ENCODE measurements around the gene NAA15.
A peak's percentile ranks its signal among the peaks of the same experiment; 100 is the strongest.
"Not testable (repeated sequence)": the region's sequence is repeated elsewhere in the genome, so short reads cannot be mapped to it uniquely, and the experiment has no call there.

The NAA15 gene

GRCh38 chr4:139295942-139296299, 5.4 kb upstream of the NAA15 start:
- Histone ChIP-seq H3K4me3 (ENCODE audit: low read length in 2 of 2) (peak overlapping the region; percentile 91 to 92), H3K9ac (ENCODE audit: low read depth in 1 of 2, low read length in 2 of 2) (peak overlapping the region; percentile 56 to 95), H3K36me3 (ENCODE audit: control insufficient read depth in 2 of 2, insufficient read depth in 2 of 2, low read length in 2 of 2) (peaks cover 6 to 13% of the 10 kb centered on the region in 2 donors), H3K27ac (ENCODE audit: low read depth in 2 of 2, low read length in 2 of 2) (peak overlapping the region in 1 of 2 donors; percentile 82), H3K9me3 (ENCODE audit: control insufficient read depth in 2 of 2, low read length in 2 of 2) (no peaks in the 10 kb centered on the region), H3K4me1 (ENCODE audit: control insufficient read depth in 2 of 2, insufficient read depth in 2 of 2, low read length in 2 of 2) (peaks cover 7 to 14% of the 10 kb centered on the region in 2 donors), H3K27me3 (ENCODE audit: control insufficient read depth in 2 of 2, insufficient read depth in 2 of 2, low read length in 2 of 2) (no peaks in the 10 kb centered on the region)

- Histone ChIP-seq H3K9ac (ENCODE audit: low read depth in 1 of 2, low read length in 2 of 2) (no peak overlapping the region), H3K36me3 (ENCODE audit: control insufficient read depth in 2 of 2, insufficient read depth in 2 of 2, low read length in 2 of 2) (peaks cover 5 to 8% of the 10 kb centered on the region in 2 donors), H3K27ac (ENCODE audit: low read depth in 2 of 2, low read length in 2 of 2) (no peak overlapping the region), H3K4me1 (ENCODE audit: control insufficient read depth in 2 of 2, insufficient read depth in 2 of 2, low read length in 2 of 2) (peaks cover 7 to 14% of the 10 kb centered on the region in 2 donors), H3K9me3 (ENCODE audit: control insufficient read depth in 2 of 2, low read length in 2 of 2) (no peaks in the 10 kb centered on the region), H3K27me3 (ENCODE audit: control insufficient read depth in 2 of 2, insufficient read depth in 2 of 2, low read length in 2 of 2) (no peaks in the 10 kb centered on the region), H3K4me3 (ENCODE audit: low read length in 2 of 2) (no peak overlapping the region)
Measured at GRCh38 chr4:139297001-139297410, 4.3 kb upstream of the NAA15 start.

GRCh38 chr4:139299536-139299935, 1.8 kb upstream of the NAA15 start:
- H3K4me1 ChIP-seq (ENCODE audit: control insufficient read depth in 2 of 2, insufficient read depth in 2 of 2, low read length in 2 of 2), result peaks cover 17 to 27% of the 10 kb centered on the region in 2 donors
- peak overlapping the region; percentile 92 to 96 for H3K9ac ChIP-seq (ENCODE audit: low read depth in 1 of 2, low read length in 2 of 2)
- H3K9me3 ChIP-seq (ENCODE audit: control insufficient read depth in 2 of 2, low read length in 2 of 2), result no peaks in the 10 kb centered on the region
- H3K27ac ChIP-seq (ENCODE audit: low read depth in 2 of 2, low read length in 2 of 2), result no peak overlapping the region
- no peaks in the 10 kb centered on the region for H3K27me3 ChIP-seq (ENCODE audit: control insufficient read depth in 2 of 2, insufficient read depth in 2 of 2, low read length in 2 of 2)
- peak overlapping the region in 1 of 2 donors; percentile 99 for H3K4me3 ChIP-seq (ENCODE audit: low read length in 2 of 2)
- no peaks in the 10 kb centered on the region for H3K36me3 ChIP-seq (ENCODE audit: control insufficient read depth in 2 of 2, insufficient read depth in 2 of 2, low read length in 2 of 2)

- peaks cover 0 to under 1% of the 10 kb centered on the region in 2 donors for H3K36me3 ChIP-seq (ENCODE audit: control insufficient read depth in 2 of 2, insufficient read depth in 2 of 2, low read length in 2 of 2)
- peak overlapping the region; percentile 84 to 99 for H3K4me3 ChIP-seq (ENCODE audit: low read length in 2 of 2)
- H3K4me1 ChIP-seq (ENCODE audit: control insufficient read depth in 2 of 2, insufficient read depth in 2 of 2, low read length in 2 of 2), result peaks cover 17 to 25% of the 10 kb centered on the region in 2 donors
- peak overlapping the region; percentile 93 to 98 for H3K27ac ChIP-seq (ENCODE audit: low read depth in 2 of 2, low read length in 2 of 2)
- H3K9ac ChIP-seq (ENCODE audit: low read depth in 1 of 2, low read length in 2 of 2), result peak overlapping the region; percentile 92 to 96
- no peaks in the 10 kb centered on the region for H3K9me3 ChIP-seq (ENCODE audit: control insufficient read depth in 2 of 2, low read length in 2 of 2)
- no peaks in the 10 kb centered on the region for H3K27me3 ChIP-seq (ENCODE audit: control insufficient read depth in 2 of 2, insufficient read depth in 2 of 2, low read length in 2 of 2)
Measured at GRCh38 chr4:139300431-139301112, 733 bp upstream of the NAA15 start.

GRCh38 chr4:139301821-139302611, 711 bp downstream of the NAA15 start, which contains the start of gene NDUFC1:
NDUFC1 (minus strand) TSS chr4:139302477; CDS start chr4:139295798, 6,679 bp downstream.
- Histone ChIP-seq H3K4me1 (ENCODE audit: control insufficient read depth in 2 of 2, insufficient read depth in 2 of 2, low read length in 2 of 2) (peaks cover 12 to 21% of the 10 kb centered on the region in 2 donors), H3K9me3 (ENCODE audit: control insufficient read depth in 2 of 2, low read length in 2 of 2) (no peaks in the 10 kb centered on the region), H3K9ac (ENCODE audit: low read depth in 1 of 2, low read length in 2 of 2) (peak within 1 kb of the TSS; percentile 91 to 92), H3K36me3 (ENCODE audit: control insufficient read depth in 2 of 2, insufficient read depth in 2 of 2, low read length in 2 of 2) (peaks cover 0 to 2% of the 10 kb centered on the region in 2 donors), H3K4me3 (ENCODE audit: low read length in 2 of 2) (peak within 1 kb of the TSS; percentile 84 to 99), H3K27me3 (ENCODE audit: control insufficient read depth in 2 of 2, insufficient read depth in 2 of 2, low read length in 2 of 2) (no peaks in the 10 kb centered on the region), H3K27ac (ENCODE audit: low read depth in 2 of 2, low read length in 2 of 2) (peak within 1 kb of the TSS; percentile 93 to 98)

- peaks cover 12 to 16% of the 10 kb centered on the region in 2 donors for H3K4me1 ChIP-seq (ENCODE audit: control insufficient read depth in 2 of 2, insufficient read depth in 2 of 2, low read length in 2 of 2)
- H3K9me3 ChIP-seq (ENCODE audit: control insufficient read depth in 2 of 2, low read length in 2 of 2), result no peaks in the 10 kb centered on the region
- no peak overlapping the region for H3K27ac ChIP-seq (ENCODE audit: low read depth in 2 of 2, low read length in 2 of 2)
- H3K4me3 ChIP-seq (ENCODE audit: low read length in 2 of 2), result no peak overlapping the region
- H3K27me3 ChIP-seq (ENCODE audit: control insufficient read depth in 2 of 2, insufficient read depth in 2 of 2, low read length in 2 of 2), result no peaks in the 10 kb centered on the region
- peaks cover 0 to 2% of the 10 kb centered on the region in 2 donors for H3K36me3 ChIP-seq (ENCODE audit: control insufficient read depth in 2 of 2, insufficient read depth in 2 of 2, low read length in 2 of 2)
- no peak overlapping the region for H3K9ac ChIP-seq (ENCODE audit: low read depth in 1 of 2, low read length in 2 of 2)
Measured at GRCh38 chr4:139304920-139305319, 3.6 kb downstream of the NAA15 start.

- H3K4me1 ChIP-seq (ENCODE audit: control insufficient read depth in 2 of 2, insufficient read depth in 2 of 2, low read length in 2 of 2), result peaks cover 6 to 8% of the 10 kb centered on the region in 2 donors
- no peak overlapping the region for H3K9ac ChIP-seq (ENCODE audit: low read depth in 1 of 2, low read length in 2 of 2)
- H3K4me3 ChIP-seq (ENCODE audit: low read length in 2 of 2), result no peak overlapping the region
- H3K9me3 ChIP-seq (ENCODE audit: control insufficient read depth in 2 of 2, low read length in 2 of 2), result no peaks in the 10 kb centered on the region
- no peaks in the 10 kb centered on the region for H3K27me3 ChIP-seq (ENCODE audit: control insufficient read depth in 2 of 2, insufficient read depth in 2 of 2, low read length in 2 of 2)
- H3K27ac ChIP-seq (ENCODE audit: low read depth in 2 of 2, low read length in 2 of 2), result no peak overlapping the region
- H3K36me3 ChIP-seq (ENCODE audit: control insufficient read depth in 2 of 2, insufficient read depth in 2 of 2, low read length in 2 of 2), result no peaks in the 10 kb centered on the region
Measured at GRCh38 chr4:139311909-139312308, 10.6 kb downstream of the NAA15 start.

- Histone ChIP-seq H3K4me1 (ENCODE audit: control insufficient read depth in 2 of 2, insufficient read depth in 2 of 2, low read length in 2 of 2) (peaks cover 6 to 8% of the 10 kb centered on the region in 2 donors), H3K27me3 (ENCODE audit: control insufficient read depth in 2 of 2, insufficient read depth in 2 of 2, low read length in 2 of 2) (no peaks in the 10 kb centered on the region), H3K9ac (ENCODE audit: low read depth in 1 of 2, low read length in 2 of 2) (no peak overlapping the region), H3K4me3 (ENCODE audit: low read length in 2 of 2) (no peak overlapping the region), H3K27ac (ENCODE audit: low read depth in 2 of 2, low read length in 2 of 2) (no peak overlapping the region), H3K36me3 (ENCODE audit: control insufficient read depth in 2 of 2, insufficient read depth in 2 of 2, low read length in 2 of 2) (no peaks in the 10 kb centered on the region), H3K9me3 (ENCODE audit: control insufficient read depth in 2 of 2, low read length in 2 of 2) (no peaks in the 10 kb centered on the region)
Measured at GRCh38 chr4:139312552-139313332, 11.4 kb downstream of the NAA15 start.

- not testable (repeated sequence) for H3K36me3 ChIP-seq (ENCODE audit: control insufficient read depth in 2 of 2, insufficient read depth in 2 of 2, low read length in 2 of 2); H3K27ac ChIP-seq (ENCODE audit: low read depth in 2 of 2, low read length in 2 of 2); H3K9me3 ChIP-seq (ENCODE audit: control insufficient read depth in 2 of 2, low read length in 2 of 2); H3K4me1 ChIP-seq (ENCODE audit: control insufficient read depth in 2 of 2, insufficient read depth in 2 of 2, low read length in 2 of 2); H3K9ac ChIP-seq (ENCODE audit: low read depth in 1 of 2, low read length in 2 of 2); H3K27me3 ChIP-seq (ENCODE audit: control insufficient read depth in 2 of 2, insufficient read depth in 2 of 2, low read length in 2 of 2); H3K4me3 ChIP-seq (ENCODE audit: low read length in 2 of 2)
Measured at GRCh38 chr4:139313414-139313813, 12.1 kb downstream of the NAA15 start.
